Measurements from ENCODE around the gene TEX19.
"Not testable (repeated sequence)": the region's sequence is repeated elsewhere in the genome, so short reads cannot be mapped to it uniquely, and the experiment has no call there.

TEX19 gene

GRCh38 chr17:82377924-82378740 is 19.1 kb downstream of the TEX19 start:
- CTCF ChIA-PET = interaction anchor here (1.4 kb wide), 1 partner anchor 27 kb away, joined by 4 read pairs; no protein-coding TSS in a partner anchor

GRCh38 chr17:82378741-82379021 is 19.6 kb downstream of the TEX19 start:
- POLR2A ChIA-PET = no interaction called here
- CTCF ChIA-PET = interaction anchor here (1.4 kb wide), 1 partner anchor 28 kb away, joined by 4 read pairs; no protein-coding TSS in a partner anchor
- no peak for TF ChIP-seq CTCF (IDR thresholded peaks at IDR 0.05; ENCODE audit: control extremely low read depth, extremely low read depth, low read depth, missing control alignments)
- DNase-seq (ENCODE audit: extremely low spot score) = no peak

More at GRCh38 chr17:82377924-82378740, 19.1 kb downstream of the TEX19 start:
- POLR2A ChIA-PET = no interaction called here
- no peak for DNase-seq (ENCODE audit: extremely low spot score)
- TF ChIP-seq CTCF (IDR thresholded peaks at IDR 0.05; ENCODE audit: control extremely low read depth, extremely low read depth, low read depth, missing control alignments) = no peak

GRCh38 chr17:82380860-82381702 is 22.0 kb downstream of the TEX19 start:
- ChIA-PET POLR2A (no interaction called here), CTCF (no interaction called here)
- DNase-seq (ENCODE audit: extremely low spot score) = no peak
- no peak for TF ChIP-seq CTCF (IDR thresholded peaks at IDR 0.05; ENCODE audit: control extremely low read depth, extremely low read depth, low read depth, missing control alignments)

GRCh38 chr17:82381703-82382009 is 22.6 kb downstream of the TEX19 start:
- CTCF ChIA-PET; POLR2A ChIA-PET; DNase-seq (ENCODE audit: extremely low spot score): not testable (repeated sequence)

GRCh38 chr17:82382220-82382932 is 23.3 kb downstream of the TEX19 start:
- CTCF ChIA-PET; POLR2A ChIA-PET; DNase-seq (ENCODE audit: extremely low spot score): not testable (repeated sequence)

GRCh38 chr17:82382933-82383255 is 23.8 kb downstream of the TEX19 start:
- POLR2A ChIA-PET = no interaction called here
- CTCF ChIA-PET = no interaction called here
- DNase-seq (ENCODE audit: extremely low spot score) = no peak
- TF ChIP-seq CTCF (IDR thresholded peaks at IDR 0.05; ENCODE audit: control extremely low read depth, extremely low read depth, low read depth, missing control alignments) = no peak

- DNase-seq (ENCODE audit: extremely low spot score) = no peak
- ChIA-PET POLR2A (no interaction called here), CTCF (no interaction called here)
- no peak for TF ChIP-seq CTCF (IDR thresholded peaks at IDR 0.05; ENCODE audit: control extremely low read depth, extremely low read depth, low read depth, missing control alignments)
These were observed 24.4 kb downstream of the TEX19 start for GRCh38 chr17:82383411-82383810.

All from GM10248 (cell line).